Neural crest cell (in vitro differentiated cells): ENCODE results near the gene TCEANC2. TPM values are rescaled to one million over a fixed set of nuclear protein-coding genes. Genes with fewer than 3 reads are reported as not detected.
A peak's percentile ranks its signal among the peaks of the same experiment; 100 is the strongest.

Experiments
- DNase-seq: peaks from one replicate; pipeline ENCODE4 v3.0.0; 2021; ENCODE audit warnings: low read depth, mixed read lengths, low spot score
- H3K27ac Mint-ChIP-seq: one replicate; pipeline ENCODE4 v1.8.0; 2021; ENCODE audit warnings: mild to moderate bottlenecking, mixed read lengths; ENCODE audit not compliant: unreplicated experiment
- H3K27me3 Mint-ChIP-seq: 2 replicates; pipeline ENCODE4 v1.8.0; 2021; ENCODE audit warnings: low read depth, mild to moderate bottlenecking, mixed read lengths
- H3K36me3 Mint-ChIP-seq: 2 replicates; pipeline ENCODE4 v1.8.0; 2021; ENCODE audit warnings: low read depth, mild to moderate bottlenecking, mixed read lengths
- H3K4me1 Mint-ChIP-seq: 2 replicates; pipeline ENCODE4 v1.8.0; 2021; ENCODE audit warnings: mixed read lengths
- H3K4me3 Mint-ChIP-seq: one replicate; pipeline ENCODE4 v1.8.0; 2021; ENCODE audit warnings: mild to moderate bottlenecking, mixed read lengths
- H3K9me3 Mint-ChIP-seq: 2 replicates; pipeline ENCODE4 v1.8.0; 2021; ENCODE audit warnings: mixed read lengths
- total RNA-seq: library from RNA; stranded (reverse); gene quantifications from 2 replicates; pipeline ENCODE4 v1.2.1, GENCODE V29; 2021
- TF ChIP-seq, protein P1 (sequence below): fragments of 200-600 bp; sonication (generic); conservative IDR thresholded peaks from 2 replicates; pipeline ENCODE4 v1.5.0; 2021; ENCODE audit warnings: antibody characterized with exemption, mild to moderate bottlenecking

The TCEANC2 gene
- total RNA-seq, 1 donor from 2014 or later, result 8.5 TPM

DNA sequence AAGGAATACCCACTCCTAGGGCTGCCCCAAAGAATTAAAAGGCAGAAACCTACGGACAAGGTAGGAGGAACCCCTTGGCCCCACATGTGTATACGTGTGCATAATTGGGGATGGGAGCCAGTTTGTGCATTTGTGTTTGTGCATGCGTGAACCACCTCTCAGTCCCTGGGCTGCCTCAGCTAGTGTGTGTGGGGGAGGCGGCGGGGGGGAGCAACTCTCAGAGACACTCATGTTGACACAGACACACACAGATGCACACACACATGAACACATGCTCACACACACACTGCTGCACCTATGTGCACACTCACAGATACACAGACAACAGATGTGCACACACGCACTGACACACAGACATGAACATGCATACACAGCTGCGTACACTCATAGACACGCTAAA is 40.5 kb upstream of the TCEANC2 start:
- H3K27me3 Mint-ChIP-seq, result peaks cover 30% of the 10 kb centered on the region
- TF ChIP-seq, protein P1, sequence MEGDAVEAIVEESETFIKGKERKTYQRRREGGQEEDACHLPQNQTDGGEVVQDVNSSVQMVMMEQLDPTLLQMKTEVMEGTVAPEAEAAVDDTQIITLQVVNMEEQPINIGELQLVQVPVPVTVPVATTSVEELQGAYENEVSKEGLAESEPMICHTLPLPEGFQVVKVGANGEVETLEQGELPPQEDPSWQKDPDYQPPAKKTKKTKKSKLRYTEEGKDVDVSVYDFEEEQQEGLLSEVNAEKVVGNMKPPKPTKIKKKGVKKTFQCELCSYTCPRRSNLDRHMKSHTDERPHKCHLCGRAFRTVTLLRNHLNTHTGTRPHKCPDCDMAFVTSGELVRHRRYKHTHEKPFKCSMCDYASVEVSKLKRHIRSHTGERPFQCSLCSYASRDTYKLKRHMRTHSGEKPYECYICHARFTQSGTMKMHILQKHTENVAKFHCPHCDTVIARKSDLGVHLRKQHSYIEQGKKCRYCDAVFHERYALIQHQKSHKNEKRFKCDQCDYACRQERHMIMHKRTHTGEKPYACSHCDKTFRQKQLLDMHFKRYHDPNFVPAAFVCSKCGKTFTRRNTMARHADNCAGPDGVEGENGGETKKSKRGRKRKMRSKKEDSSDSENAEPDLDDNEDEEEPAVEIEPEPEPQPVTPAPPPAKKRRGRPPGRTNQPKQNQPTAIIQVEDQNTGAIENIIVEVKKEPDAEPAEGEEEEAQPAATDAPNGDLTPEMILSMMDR, result no peak
- H3K36me3 Mint-ChIP-seq, result no peaks in the 10 kb centered on the region
- no peak overlapping the region for H3K4me3 Mint-ChIP-seq
- no peaks in the 10 kb centered on the region for H3K4me1 Mint-ChIP-seq
- H3K9me3 Mint-ChIP-seq, result no peaks in the 10 kb centered on the region
- H3K27ac Mint-ChIP-seq, result no peak overlapping the region
- no peak for DNase-seq

GRCh38 chr1:54013393-54014008 is 39.9 kb upstream of the TCEANC2 start:
- no peak overlapping the region for H3K27ac Mint-ChIP-seq
- no peaks in the 10 kb centered on the region for H3K36me3 Mint-ChIP-seq
- H3K27me3 Mint-ChIP-seq, result peaks cover 33% of the 10 kb centered on the region
- no peak for DNase-seq
- TF ChIP-seq, protein P1, result no peak
- H3K4me3 Mint-ChIP-seq, result no peak overlapping the region
- no peaks in the 10 kb centered on the region for H3K9me3 Mint-ChIP-seq
- H3K4me1 Mint-ChIP-seq, result no peaks in the 10 kb centered on the region

DNA sequence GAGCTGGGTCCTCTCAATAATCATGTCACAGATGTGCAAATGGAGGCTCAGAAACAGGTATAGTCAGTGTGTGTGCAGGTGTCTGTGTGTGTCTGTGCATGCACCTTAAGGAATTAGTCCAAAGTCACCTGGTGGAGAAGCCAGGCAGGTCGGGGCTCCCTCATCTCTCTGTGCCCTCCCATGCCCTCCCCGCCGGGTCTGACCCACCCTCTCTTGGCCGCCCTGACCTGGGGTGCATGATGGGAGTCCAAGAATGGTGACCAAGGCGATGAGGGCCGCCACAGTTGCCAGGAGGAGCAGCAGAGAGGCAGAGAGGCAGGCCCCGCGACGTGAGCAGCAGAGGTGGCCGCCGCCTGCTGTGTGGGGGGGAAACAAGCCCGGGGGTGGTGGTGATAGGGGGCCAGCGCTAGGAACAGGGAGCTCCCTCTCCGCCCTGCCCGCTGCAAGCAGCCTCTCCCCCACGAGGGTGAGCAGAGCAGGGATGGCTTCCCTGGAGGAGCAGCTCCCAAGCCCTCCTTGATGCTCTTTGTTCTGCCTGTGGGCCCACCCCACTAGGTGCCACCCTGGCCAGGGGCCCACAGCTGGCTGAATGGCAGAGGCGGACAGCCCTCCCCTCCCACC is 39.3 kb upstream of the TCEANC2 start:
- DNase-seq, result no peak
- Mint-ChIP-seq H3K36me3 (no peaks in the 10 kb centered on the region), H3K9me3 (no peaks in the 10 kb centered on the region), H3K4me3 (no peak overlapping the region), H3K27me3 (peaks cover 33% of the 10 kb centered on the region), H3K4me1 (no peaks in the 10 kb centered on the region), H3K27ac (no peak overlapping the region)
- TF ChIP-seq, protein P1, result no peak

GRCh38 chr1:54016343-54017282 is 36.8 kb upstream of the TCEANC2 start:
- H3K4me3 Mint-ChIP-seq, result no peak overlapping the region
- no peaks in the 10 kb centered on the region for H3K36me3 Mint-ChIP-seq
- H3K27me3 Mint-ChIP-seq, result peaks cover 28% of the 10 kb centered on the region
- TF ChIP-seq, protein P1, result no peak
- no peak for DNase-seq
- no peaks in the 10 kb centered on the region for H3K4me1 Mint-ChIP-seq
- H3K27ac Mint-ChIP-seq, result peak overlapping the region; percentile 71
- H3K9me3 Mint-ChIP-seq, result no peaks in the 10 kb centered on the region

DNA sequence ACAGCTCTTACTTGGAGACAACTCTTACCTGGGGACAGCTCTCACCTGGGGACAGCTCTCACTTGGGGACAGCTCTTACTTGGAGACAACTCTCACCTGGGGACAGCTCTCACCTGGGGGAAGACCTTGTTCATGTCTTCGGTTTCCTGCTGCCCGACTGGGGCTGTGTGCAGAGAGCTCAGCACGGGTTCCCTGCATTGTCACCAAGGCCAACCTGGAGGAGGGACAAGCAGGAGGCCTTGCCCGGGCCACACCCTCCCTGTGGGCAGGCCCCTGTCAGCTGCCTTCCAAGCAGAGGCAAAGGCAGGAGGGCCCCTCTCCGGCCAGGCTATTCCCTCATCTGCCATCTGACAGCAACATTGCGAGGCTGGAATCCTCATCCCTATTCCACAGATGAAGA is 35.4 kb upstream of the TCEANC2 start, which contains the start of gene LDLRAD1:
TSS of gene LDLRAD1 (minus strand) at position 208 of the 400 bp plus-strand sequence. CDS start at position 134, 74 bp downstream.
- H3K4me1 Mint-ChIP-seq, result no peaks in the 10 kb centered on the region
- H3K9me3 Mint-ChIP-seq, result no peaks in the 10 kb centered on the region
- H3K36me3 Mint-ChIP-seq, result no peaks in the 10 kb centered on the region
- DNase-seq, result no peak
- H3K27me3 Mint-ChIP-seq, result peaks cover 21% of the 10 kb centered on the region
- no peak within 1 kb of the TSS for H3K4me3 Mint-ChIP-seq
- TF ChIP-seq, protein P1, result no peak
- peak within 1 kb of the TSS; percentile 71 for H3K27ac Mint-ChIP-seq
